NCI-H446 treated with DMSO at 0.1 percent for 48 hours (cell line): ENCODE measurements around the gene SLC16A6.
A peak's percentile ranks its signal among the peaks of the same experiment; 100 is the strongest.
"Not testable (repeated sequence)": the region's sequence is repeated elsewhere in the genome, so short reads cannot be mapped to it uniquely, and the experiment has no call there.

ENCODE experiments used
- DNase-seq: peaks from one replicate; lab custom pipeline; 2025; lab: John Stamatoyannopoulos, UW

The SLC16A6 gene

GRCh38 chr17:68289473-68289872 is 1.5 kb downstream of the SLC16A6 start:
- DNase-seq, result no peak

GRCh38 chr17:68288804-68289203 is 2.1 kb downstream of the SLC16A6 start:
- DNase-seq, result no peak

DNA sequence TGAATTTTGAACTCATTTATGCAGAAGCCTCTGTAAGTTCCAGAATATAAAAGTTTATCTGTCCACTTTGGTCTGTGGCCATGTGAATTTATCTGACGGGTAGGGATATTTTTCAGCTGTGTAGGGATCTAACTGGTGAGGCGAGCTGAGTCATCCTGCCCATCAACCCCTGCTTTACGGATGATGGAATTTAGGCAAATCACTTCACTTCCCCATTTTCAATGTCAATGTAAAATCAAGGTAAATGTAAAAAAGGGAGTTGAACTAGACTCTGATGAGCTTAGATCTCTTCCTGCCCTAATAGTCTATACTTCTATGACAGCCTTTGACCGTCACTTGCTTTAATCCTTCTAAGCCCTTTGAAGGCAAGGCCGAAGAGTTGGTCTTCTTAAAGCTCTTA is 2.6 kb downstream of the SLC16A6 start:
- DNase-seq, result no peak

GRCh38 chr17:68281965-68282364 is 9.0 kb downstream of the SLC16A6 start:
- not testable (repeated sequence) for DNase-seq

DNA sequence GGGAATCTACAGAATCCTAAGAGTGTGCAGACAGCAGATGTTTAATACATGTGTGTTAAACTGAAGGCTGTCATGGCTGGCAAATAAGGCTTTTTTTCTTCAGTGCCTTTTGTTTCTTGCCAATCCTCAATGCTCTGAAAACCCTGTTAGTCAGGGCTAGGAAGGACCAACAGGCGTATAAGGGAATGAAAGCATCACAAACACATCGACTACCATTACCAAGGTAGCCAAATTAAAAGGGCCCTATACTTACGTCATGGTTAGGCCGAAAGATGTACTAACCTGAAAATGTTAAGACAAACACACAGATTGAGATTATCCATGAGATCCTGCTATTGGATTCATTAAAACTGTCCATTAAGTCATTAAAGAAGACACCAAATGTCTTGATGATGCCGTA is 13.1 kb downstream of the SLC16A6 start:
- DNase-seq, result no peak

- not testable (repeated sequence) for DNase-seq
These were observed 14.6 kb downstream of the SLC16A6 start for GRCh38 chr17:68276339-68276738.

DNA sequence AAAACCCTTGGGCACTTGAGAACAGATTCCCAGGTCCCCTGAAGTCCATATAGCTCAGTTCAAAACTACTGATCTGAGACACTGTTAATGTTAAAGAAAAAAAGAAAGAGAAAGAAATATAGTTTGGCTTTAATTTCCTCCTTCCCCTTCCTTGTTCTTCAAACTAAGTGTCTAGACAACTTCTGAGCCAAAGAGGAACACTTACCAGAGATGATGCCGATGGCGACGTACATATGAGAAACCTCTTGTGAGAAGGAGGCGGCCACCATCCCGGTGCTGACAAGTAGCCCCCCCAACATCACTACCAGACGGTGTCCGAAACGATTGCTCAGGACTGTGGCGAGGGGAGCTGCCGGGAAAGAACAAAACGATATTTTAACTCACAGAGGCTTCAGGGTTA is 17.2 kb downstream of the SLC16A6 start:
- no peak for DNase-seq

GRCh38 chr17:68265833-68266232 is 25.1 kb downstream of the SLC16A6 start:
- not testable (repeated sequence) for DNase-seq

- DNase-seq, result peak; percentile 4
These were observed 27.7 kb downstream of the SLC16A6 start for GRCh38 chr17:68263101-68263681.

GRCh38 chr17:68262467-68262866 is 28.5 kb downstream of the SLC16A6 start:
- DNase-seq, result not testable (repeated sequence)

- peak; percentile 4 for DNase-seq
These were observed 30.7 kb downstream of the SLC16A6 start for GRCh38 chr17:68260051-68260762.

- not testable (repeated sequence) for DNase-seq
These were observed 31.3 kb downstream of the SLC16A6 start for GRCh38 chr17:68259648-68259951.

DNA sequence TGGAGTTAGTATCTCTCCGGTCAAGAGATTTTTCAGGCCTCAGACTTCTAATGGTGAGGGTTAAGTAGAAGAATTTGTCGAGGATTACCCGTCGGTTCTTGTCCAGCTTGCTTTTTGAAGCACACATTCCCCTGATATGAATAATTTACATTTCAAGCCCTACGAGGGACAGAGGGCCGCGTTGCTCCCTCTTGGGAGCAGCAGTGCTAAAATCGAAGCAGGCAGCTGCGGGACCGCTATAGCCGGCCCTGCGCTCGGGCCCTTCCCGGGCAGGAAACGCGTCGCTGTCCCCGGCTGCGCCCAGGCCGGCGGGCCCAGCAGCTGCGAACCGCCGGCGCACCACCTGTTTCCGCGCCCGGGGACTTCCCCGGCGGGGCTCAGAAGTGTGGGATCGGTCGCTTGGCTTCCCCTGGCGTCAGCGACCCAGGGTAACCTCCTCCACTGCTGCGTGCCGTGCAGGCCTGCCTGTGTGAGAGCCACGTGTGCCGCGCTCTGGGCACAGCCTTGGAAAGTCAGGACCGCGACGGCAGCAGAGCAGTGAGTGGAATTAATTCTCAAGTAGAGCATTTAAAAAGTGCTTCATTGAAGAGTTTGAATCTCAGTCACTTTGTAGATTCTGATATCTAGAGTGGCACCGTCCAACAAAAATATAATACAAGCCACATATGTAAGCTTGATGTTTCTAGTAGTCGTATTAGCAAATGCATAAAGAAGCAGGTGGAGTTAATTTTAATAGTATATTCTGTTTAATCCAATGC is 31.9 kb downstream of the SLC16A6 start:
- not testable (repeated sequence) for DNase-seq

DNA sequence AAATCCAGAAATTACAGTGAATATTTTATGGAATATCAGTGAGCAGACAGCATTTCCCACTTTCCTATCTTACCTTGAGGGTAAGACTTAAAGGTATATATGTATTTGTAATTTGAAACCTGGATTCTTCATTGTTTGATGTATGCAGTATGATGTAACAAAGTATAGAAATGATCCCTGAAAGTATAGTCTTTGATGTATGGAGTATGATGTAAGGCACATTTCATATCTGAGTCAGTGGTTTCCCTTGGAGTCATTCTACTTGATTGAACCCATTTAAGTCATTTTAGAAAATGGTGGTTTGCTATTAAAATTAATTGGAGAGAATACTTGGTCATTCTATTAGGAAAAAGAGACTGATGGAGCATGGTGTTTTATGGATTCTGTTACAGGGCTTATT is 33.0 kb downstream of the SLC16A6 start:
- DNase-seq, result no peak

DNA sequence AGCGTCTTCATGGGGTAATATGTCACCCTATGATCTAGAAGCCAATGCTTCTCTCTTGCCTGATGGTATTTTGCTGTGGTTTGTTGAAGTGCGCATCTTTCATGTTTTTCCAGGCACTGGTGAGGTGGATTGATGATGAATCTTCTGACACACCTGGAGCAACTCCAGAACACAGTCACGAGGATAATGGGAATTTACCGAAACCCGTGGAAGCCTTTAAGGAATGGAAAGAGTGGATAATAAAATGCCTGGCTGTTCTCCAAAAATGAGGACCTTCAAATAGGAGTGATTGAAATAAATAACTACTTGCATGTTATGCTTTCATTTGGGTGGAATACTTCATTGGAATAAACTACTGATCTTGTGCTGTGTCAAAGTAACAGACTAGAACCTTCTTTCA is 34.2 kb downstream of the SLC16A6 start:
- DNase-seq, result not testable (repeated sequence)

DNA sequence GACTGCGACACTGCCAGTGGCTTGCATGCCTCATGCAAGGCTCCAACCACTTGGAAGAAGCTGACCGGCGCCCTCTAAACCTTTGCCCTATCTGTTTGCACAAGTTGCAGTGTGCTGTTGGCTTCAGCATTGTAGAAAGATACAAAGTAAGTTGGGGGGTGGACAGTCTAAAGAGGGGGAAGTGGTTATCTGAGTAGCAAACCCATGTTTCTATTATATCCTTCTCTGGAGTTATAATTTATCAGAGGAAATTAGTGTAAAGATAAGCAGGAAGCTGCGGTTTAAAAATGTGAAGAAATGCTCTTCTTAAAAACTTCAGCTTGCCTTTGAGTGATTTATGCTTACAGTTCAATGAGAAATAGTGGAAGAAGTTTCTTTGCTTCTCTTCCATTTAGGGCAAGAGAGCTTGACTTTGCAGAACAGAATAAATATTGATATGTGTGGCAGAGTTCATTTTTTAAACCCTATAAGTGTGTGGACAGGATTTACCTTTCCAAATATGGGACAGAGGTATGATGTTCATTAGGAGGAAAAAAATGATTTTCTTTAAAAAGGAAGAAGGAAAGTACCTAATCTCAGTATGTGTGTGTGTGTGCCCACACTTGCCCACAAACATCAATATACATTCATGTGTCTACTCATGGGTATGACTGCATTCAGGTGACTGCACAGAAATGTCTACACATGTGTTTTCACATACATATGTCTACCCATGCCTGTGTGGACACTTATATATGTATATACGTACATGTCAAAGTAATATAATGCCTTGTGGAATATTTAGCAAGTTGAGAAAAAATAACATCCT is 35.0 kb downstream of the SLC16A6 start:
- DNase-seq, result no peak

DNA sequence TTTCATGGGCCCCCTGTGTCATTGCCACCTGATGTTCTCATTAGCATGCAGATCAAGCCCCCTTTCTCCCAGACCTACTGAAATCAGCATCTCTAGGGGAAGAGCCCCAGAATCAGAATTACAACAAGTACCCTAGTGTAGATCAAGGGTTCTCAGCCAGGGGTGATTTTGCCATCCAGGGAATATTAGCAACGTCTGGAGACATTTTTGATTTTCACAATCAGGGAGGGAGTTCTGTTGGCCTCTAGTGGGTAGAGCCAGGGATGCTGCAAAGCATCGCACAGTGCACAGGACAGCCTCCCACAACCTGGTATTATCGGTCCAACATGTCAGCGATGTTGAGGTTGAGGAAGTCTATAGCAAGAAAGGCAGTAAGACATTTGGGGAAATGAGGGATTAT is 35.8 kb downstream of the SLC16A6 start:
- DNase-seq, result no peak

DNA sequence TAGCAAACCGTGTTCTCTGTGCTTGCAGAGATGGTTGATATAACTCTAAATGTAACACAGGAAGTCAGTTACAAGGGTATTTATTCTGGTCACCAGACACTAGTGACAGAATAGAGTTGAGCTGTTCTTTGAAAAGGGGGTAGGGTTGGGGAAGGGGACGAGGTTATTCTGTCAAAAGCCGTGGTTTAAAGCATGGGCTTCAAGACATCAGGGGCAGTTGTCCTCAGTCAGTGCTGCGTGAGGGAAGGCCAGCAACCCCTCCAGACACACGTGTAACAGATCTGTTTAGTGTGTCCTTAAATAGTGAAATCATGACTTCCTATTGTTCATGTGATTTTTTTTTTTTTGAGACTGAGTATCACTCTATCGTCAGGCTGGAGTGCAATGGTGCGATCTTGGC is 37.5 kb downstream of the SLC16A6 start:
- DNase-seq, result not testable (repeated sequence)

DNA sequence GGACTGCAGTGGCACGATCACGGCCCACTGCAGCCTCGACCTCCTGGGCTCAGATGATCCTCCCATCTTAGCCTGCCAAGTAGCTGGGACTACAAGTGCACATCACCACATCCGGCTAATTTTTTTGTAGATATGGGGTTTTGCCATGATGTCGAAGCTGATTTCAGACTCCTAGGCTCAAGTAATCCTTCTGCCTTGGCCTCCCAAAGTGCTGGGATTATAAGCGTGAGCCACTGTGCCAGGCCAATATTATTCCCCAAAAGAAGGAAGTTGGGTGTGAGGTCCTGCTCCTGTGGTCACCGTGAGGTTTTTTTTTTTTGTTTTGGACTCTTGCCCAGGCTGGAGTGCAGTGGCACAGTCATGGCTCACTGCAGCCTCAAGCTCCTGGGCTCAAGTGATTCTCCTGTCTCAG is 41.6 kb downstream of the SLC16A6 start:
- no peak for DNase-seq

GRCh38 chr17:68248891-68249290 is 42.0 kb downstream of the SLC16A6 start:
- no peak for DNase-seq

- no peak for DNase-seq
These were observed 42.6 kb downstream of the SLC16A6 start for GRCh38 chr17:68248199-68248825.
